Ovary (tissue), 9 donors: ENCODE data around the gene SH3GL1. TPM values are rescaled to one million over a fixed set of nuclear protein-coding genes. Genes with fewer than 3 reads are reported as not detected.

Source experiments
- DNase-seq, 5 donors: peaks; one replicate each; pipeline ENCODE4 v3.0.0-alpha.2; 2019 to 2020
- H3K27ac ChIP-seq, 2 donors: fragments of 200-600 bp; one replicate each; pipeline versions ENCODE4 v1.5.1 to v1.8.0; 2019 to 2022
- H3K27me3 ChIP-seq: fragments of 200-600 bp; one replicate; pipeline ENCODE4 v1.8.0; 2022
- H3K36me3 ChIP-seq: fragments of 200-600 bp; sonication (generic); one replicate; pipeline ENCODE4 v1.5.1; 2019
- H3K4me1 ChIP-seq: one replicate; pipeline ENCODE4 v1.8.1; 2013; ENCODE audit warnings: mild to moderate bottlenecking, moderate library complexity; ENCODE audit not compliant: insufficient read depth
- H3K4me3 ChIP-seq: fragments of 200-600 bp; sonication (generic); one replicate; pipeline ENCODE4 v1.5.1; 2017
- H3K9me3 ChIP-seq, 2 donors: fragments of 200-600 bp in 1 of 2; sonication (generic) in 1 of 2; one replicate each; pipeline versions ENCODE4 v1.5.1 to v1.8.1; 2013 to 2019; ENCODE audit warnings: mild to moderate bottlenecking in 1 of 2, moderate library complexity in 1 of 2
- CTCF ChIP-seq, 3 donors: fragments of 450-650 bp in 2 of 3; fragments of 200-600 bp in 1 of 3; IDR thresholded peaks; one replicate each; pipeline versions ENCODE4 v1.5.1 to v1.8.0; 2016 to 2022; ENCODE audit warnings: antibody characterized with exemption in 3 of 3, mild to moderate bottlenecking in 1 of 3
- EP300 ChIP-seq: sonication (generic); formaldehyde crosslinking; IDR thresholded peaks from one replicate; pipeline ENCODE4 v1.6.1; 2017; ENCODE audit warnings: antibody characterized with exemption
- POLR2A ChIP-seq: fragments of 450-650 bp; IDR thresholded peaks from one replicate; pipeline ENCODE4 v1.6.1; 2017; ENCODE audit warnings: antibody characterized with exemption, mild to moderate bottlenecking, moderate library complexity
- WGBS, 3 donors: extraction: QIAGEN DNeasy Blood & Tissue Kit in 1 of 3; methylation state at CpG; one replicate each; pipeline versions ENCODE4 v1.1.5 to v1.1.7; 2013 to 2017; 5-methylcytosine and 5-hydroxymethylcytosine counted together
- intact Hi-C, 4 donors: fragments of 100-400 bp; cut with DNase I; formaldehyde crosslinking; loops; one replicate each; pipeline versions ENCODE4 v1.11.0 to v1.15.1; 2022 to 2023
- polyA plus RNA-seq, 2 donors: library from polyadenylated mRNA; stranded (reverse); fragments of 200-250 nt in 1 of 2; fragments of 350-450 nt in 1 of 2; fragmentation: Illumina TruSeq in 1 of 2; extraction: RNeasy Lipid Tissue Mini Kit (QIAGEN cat#74804) in 1 of 2; gene quantifications; one replicate each; pipeline ENCODE4 v1.2.3, GENCODE V29; 2013 to 2014
- total RNA-seq, 7 donors: library from RNA; depleted of rRNA in 2 of 7; stranded (reverse); fragments of >200 nt in 2 of 7; fragmentation: NEBNext Ultra II Directional in 3 of 7; extraction: Animal tissue kit (Norgen Biotek cat#: 25700) in 3 of 7; gene quantifications; one replicate each; pipeline versions ENCODE4 v1.1.0 to v1.2.4, GENCODE V29; 2016 to 2023
- donor health status: DM: no; HTN: no; CAD: no; lungs with moderate emphysema.
- donor health status: DM: no; HTN: no; CAD: no.
- donor health status: Bipolar disorder and iron deficiency.
- donor health status: DM: yes; HTN: yes; CAD: no.
- donor health status: DM: no; HTN: no; CAD: no.
- donor health status: DM: yes; HTN: yes; CAD: no.

SH3GL1 gene
- total and polyA plus RNA-seq, 9 donors: 6.9 to 88.6 (median 59.9) TPM

- peak in 1 of 5 donors; percentile 43 for DNase-seq
- no peaks in the 10 kb centered on the region for H3K9me3 ChIP-seq
- no peaks in the 10 kb centered on the region for H3K4me1 ChIP-seq
- 79 to 86% (median 82%) methylated on average over 30 of the region's 30 CpGs for WGBS, 3 donors
- no peak overlapping the region for H3K27ac ChIP-seq
- H3K27me3 ChIP-seq: no peaks in the 10 kb centered on the region
- TF ChIP-seq POLR2A (no peak), CTCF (IDR thresholded peaks at IDR 0.05) (no peak), EP300 (no peak)
- no peaks in the 10 kb centered on the region for H3K36me3 ChIP-seq
- H3K4me3 ChIP-seq: no peak overlapping the region
- intact Hi-C loops: loop anchor here in 2 of 4 donors (10.0 kb wide), 1 partner anchor 184 kb away; no protein-coding TSS in a partner anchor
Measured at GRCh38 chr19:4448147-4448985, 48.0 kb upstream of the SH3GL1 start.

- H3K4me3 ChIP-seq: no peak overlapping the region
- intact Hi-C loops: loop anchor here in 2 of 4 donors (10.0 kb wide), 1 partner anchor 183 kb away; no protein-coding TSS in a partner anchor
- TF ChIP-seq EP300 (no peak), POLR2A (no peak), CTCF (IDR thresholded peaks at IDR 0.05) (no peak)
- H3K36me3 ChIP-seq: no peaks in the 10 kb centered on the region
- no peaks in the 10 kb centered on the region for H3K4me1 ChIP-seq
- no peak overlapping the region for H3K27ac ChIP-seq
- H3K27me3 ChIP-seq: no peaks in the 10 kb centered on the region
- DNase-seq: no peak
- no peaks in the 10 kb centered on the region for H3K9me3 ChIP-seq
- WGBS, 3 donors: 80 to 85% (median 81%) methylated on average over 28 of the region's 28 CpGs
Measured at GRCh38 chr19:4447327-4448146, 47.2 kb upstream of the SH3GL1 start.

GRCh38 chr19:4446704-4447200 is 46.4 kb upstream of the SH3GL1 start:
- no peaks in the 10 kb centered on the region for H3K36me3 ChIP-seq
- no peak overlapping the region for H3K4me3 ChIP-seq
- H3K27ac ChIP-seq: peak overlapping the region in 1 of 2 donors; percentile 60
- WGBS, 3 donors: 56 to 64% (median 58%) methylated on average over 14 to 15 of the region's 15 CpGs
- H3K4me1 ChIP-seq: no peaks in the 10 kb centered on the region
- H3K9me3 ChIP-seq: no peaks in the 10 kb centered on the region
- no peak for DNase-seq
- intact Hi-C loops: loop anchor here in 2 of 4 donors (10.0 kb wide), 1 partner anchor 182 kb away; no protein-coding TSS in a partner anchor
- no peaks in the 10 kb centered on the region for H3K27me3 ChIP-seq
- TF ChIP-seq EP300: no peak
- TF ChIP-seq CTCF (IDR thresholded peaks at IDR 0.05): no peak

GRCh38 chr19:4445963-4446703 is 45.8 kb upstream of the SH3GL1 start:
- peak overlapping the region in 1 of 2 donors; percentile 60 for H3K27ac ChIP-seq
- H3K4me1 ChIP-seq: no peaks in the 10 kb centered on the region
- no peaks in the 10 kb centered on the region for H3K36me3 ChIP-seq
- no peak overlapping the region for H3K4me3 ChIP-seq
- H3K9me3 ChIP-seq: no peaks in the 10 kb centered on the region
- no peak for TF ChIP-seq EP300
- no peak for TF ChIP-seq CTCF (IDR thresholded peaks at IDR 0.05)
- TF ChIP-seq POLR2A: no peak
- no peaks in the 10 kb centered on the region for H3K27me3 ChIP-seq
- DNase-seq: peak; percentile 57 to 80 (median 71)
- intact Hi-C loops: loop anchor here in 2 of 4 donors (10.0 kb wide), 1 partner anchor 181 kb away; no protein-coding TSS in a partner anchor
- 41 to 74% (median 42%) methylated on average over 43 to 58 of the region's 58 CpGs for WGBS, 3 donors
